ENCODE results near the gene TTL.

TTL gene

GRCh38 chr2:112585400-112585799 is 103.4 kb downstream of the TTL start:
- H3K36me3 ChIP-seq (replicated peaks) = no peaks in the 10 kb centered on the region; the same call in 1 of the 2 replicates
- peaks cover 3% of the 10 kb centered on the region for H3K4me1 ChIP-seq
- peak overlapping the region; percentile 65 for H3K4me3 ChIP-seq
- H3K9me3 ChIP-seq = no peaks in the 10 kb centered on the region
- in situ Hi-C loops (cut with MboI; ENCODE audit: low sequenced_read_pairs) = no loop called here
- no peaks in the 10 kb centered on the region for H3K27me3 ChIP-seq (ENCODE audit: low read depth)
- DNase-seq (ENCODE audit: low spot score in 2 of 2) = no peak

GRCh38 chr2:112585873-112586464 is 104.0 kb downstream of the TTL start:
- no peak overlapping the region for H3K4me3 ChIP-seq
- H3K4me1 ChIP-seq = peaks cover 6% of the 10 kb centered on the region
- no peaks in the 10 kb centered on the region; the same call in 1 of the 2 replicates for H3K36me3 ChIP-seq (replicated peaks)
- H3K9me3 ChIP-seq = no peaks in the 10 kb centered on the region
- DNase-seq (ENCODE audit: low spot score in 2 of 2) = no peak
- H3K27me3 ChIP-seq (ENCODE audit: low read depth) = no peaks in the 10 kb centered on the region
- in situ Hi-C loops (cut with MboI; ENCODE audit: low sequenced_read_pairs) = no loop called here

GRCh38 chr2:112588611-112589045 is 106.7 kb downstream of the TTL start:
- in situ Hi-C loops (cut with MboI; ENCODE audit: low sequenced_read_pairs) = no loop called here
- no peaks in the 10 kb centered on the region for H3K27me3 ChIP-seq (ENCODE audit: low read depth)
- DNase-seq (ENCODE audit: low spot score in 2 of 2) = no peak

More at GRCh38 chr2:112588611-112589045, 106.7 kb downstream of the TTL start:
- no peak overlapping the region for H3K4me3 ChIP-seq
- no peaks in the 10 kb centered on the region for H3K9me3 ChIP-seq
- no peaks in the 10 kb centered on the region; the same call in 1 of the 2 replicates for H3K36me3 ChIP-seq (replicated peaks)
- H3K4me1 ChIP-seq = peaks cover 5% of the 10 kb centered on the region

Measured in HAP-1 (cell line).